Cerebellar cortex (tissue), 1 donor: Measurements from ENCODE around the gene BICD1.
"Not testable (repeated sequence)": the region's sequence is repeated elsewhere in the genome, so short reads cannot be mapped to it uniquely, and the experiment has no call there.

Experiments used
- DNase-seq: peaks from one replicate; pipeline ENCODE4 v3.0.0-alpha.2; 2015; ENCODE audit warnings: low spot score

The BICD1 gene

DNA sequence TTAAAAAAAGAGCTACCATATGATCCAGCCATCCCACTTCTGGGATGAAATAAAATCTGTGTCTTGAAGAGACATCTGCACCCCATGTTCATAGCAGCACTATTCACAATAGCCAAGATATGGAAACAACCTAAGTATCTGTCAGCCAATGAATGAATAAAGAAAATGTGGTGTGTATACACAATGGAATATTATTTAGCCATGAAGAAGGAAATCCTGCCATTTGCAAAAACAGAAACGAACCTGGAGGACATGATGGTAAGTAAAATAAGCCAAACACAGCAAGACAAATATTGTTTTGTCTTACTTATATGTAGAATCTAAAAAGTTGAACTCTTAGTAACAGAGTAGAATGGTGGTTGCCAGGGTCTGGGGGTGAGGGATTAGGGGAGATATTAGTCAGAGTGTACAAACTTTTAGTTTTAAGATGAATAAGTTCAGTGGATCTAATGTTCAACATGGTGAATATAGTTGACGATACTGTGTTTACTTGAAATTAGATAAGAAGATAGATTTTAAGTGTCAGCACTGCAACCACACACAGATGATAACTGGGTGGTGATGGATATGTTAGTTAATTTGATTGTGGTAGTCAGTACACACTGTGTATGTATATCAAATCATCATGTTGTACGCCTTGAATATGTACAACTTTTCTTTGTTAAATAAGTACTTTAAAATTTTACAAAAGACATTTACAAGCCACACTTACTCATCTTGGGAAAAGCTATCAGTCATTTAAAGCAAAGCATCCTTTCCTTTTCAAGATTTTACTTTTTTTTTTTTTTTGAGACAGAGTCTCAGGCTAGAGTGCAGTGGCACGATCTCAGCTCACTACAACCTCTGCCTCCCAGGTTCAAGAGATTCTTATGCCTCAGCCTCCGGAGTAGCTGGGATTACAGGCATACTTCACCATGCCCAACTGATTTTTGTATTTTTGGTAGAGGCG is 89.9 kb downstream of the BICD1 start:
- DNase-seq = no peak

DNA sequence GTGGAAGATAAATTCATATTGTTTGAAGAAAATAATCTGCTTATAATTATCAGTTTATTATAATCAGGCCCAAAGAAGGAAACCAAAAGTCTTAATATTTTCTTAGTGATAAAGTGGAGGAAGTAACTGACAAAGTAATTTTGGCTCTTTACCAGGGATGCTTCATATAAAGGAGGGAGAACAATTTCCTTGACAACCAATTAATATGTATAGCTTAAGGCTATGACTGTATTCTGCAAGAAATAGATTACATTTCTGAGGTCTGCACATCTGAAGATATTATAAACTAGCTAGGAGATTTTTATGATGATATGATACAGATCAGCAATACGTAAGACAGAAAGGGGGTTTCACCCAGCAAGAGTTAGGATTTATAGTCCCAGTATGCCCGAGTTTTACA is 90.8 kb downstream of the BICD1 start:
- DNase-seq = no peak

DNA sequence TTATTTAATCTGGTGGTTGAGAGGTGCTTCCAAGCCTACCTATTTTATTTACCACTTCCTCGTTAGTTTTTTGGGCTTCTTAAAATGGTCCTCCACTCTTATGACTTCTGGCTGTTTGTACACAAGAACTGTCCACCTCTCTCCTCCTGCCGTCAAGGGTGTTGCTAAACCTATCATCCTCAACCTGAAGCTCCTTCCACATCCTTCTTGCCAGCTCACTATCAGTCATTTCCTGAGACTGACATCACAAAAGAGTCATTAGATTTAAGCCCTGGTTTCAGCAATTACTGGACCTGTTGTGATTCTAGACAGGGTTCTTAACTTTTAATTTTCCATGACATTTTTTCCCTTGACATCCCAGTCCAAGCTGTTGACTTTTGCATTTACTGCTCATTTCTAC is 91.9 kb downstream of the BICD1 start:
- no peak for DNase-seq

DNA sequence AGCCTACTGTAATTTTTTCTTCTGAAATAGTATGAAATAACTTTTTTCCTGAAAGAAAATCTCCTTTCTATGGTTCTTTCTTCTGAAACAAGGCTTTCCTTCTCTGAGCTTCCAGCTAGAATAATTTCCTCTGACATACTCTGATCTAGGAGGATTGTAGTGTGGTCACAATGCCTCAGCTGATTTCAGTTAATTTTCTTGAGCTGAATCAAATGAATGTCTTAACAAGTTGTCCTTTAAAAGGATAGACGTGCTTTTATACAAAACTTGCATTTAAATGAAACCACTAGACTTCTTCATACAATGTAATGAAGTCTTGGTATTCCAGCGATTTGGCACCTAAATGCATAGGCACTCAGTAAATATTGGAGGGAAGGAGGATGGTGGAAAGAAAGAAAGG is 94.4 kb downstream of the BICD1 start:
- DNase-seq = no peak

DNA sequence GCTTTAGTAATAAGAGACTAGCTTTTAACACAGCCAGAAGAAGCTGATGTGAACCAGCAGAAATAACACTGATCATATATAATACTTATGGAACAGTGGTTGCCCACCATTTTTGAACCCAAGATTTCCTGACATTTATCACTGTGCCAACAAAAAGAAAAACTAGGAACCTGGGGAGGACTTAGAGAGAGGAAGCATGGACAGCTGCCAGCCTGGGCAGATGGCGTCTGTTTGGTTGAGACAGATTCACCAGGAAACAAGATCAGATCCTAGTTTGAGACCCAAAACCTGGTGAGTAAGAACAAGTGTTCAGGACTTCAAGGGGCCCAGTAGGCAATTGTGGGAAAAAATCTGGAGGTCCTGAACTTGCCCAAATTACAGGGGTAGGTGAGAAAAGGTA is 95.3 kb downstream of the BICD1 start:
- DNase-seq = peak; percentile 95

DNA sequence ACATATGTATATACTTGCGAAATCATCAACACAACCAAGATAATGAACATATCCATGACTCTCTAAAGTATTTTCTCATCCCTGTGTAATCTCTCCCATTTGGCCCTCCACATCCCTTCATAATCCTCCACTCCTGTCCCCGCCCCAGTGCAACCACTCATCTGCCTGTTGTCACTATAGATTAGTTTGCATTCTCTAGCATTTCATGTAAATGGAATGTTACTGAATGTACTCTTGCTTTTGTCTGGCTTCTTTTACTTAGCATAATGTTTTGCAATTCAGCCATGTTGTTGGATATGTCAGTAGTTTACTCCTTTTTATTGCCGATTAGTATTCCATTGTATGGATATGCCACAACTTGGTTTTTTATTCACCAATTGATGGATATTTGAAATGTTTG is 99.1 kb downstream of the BICD1 start:
- no peak for DNase-seq

DNA sequence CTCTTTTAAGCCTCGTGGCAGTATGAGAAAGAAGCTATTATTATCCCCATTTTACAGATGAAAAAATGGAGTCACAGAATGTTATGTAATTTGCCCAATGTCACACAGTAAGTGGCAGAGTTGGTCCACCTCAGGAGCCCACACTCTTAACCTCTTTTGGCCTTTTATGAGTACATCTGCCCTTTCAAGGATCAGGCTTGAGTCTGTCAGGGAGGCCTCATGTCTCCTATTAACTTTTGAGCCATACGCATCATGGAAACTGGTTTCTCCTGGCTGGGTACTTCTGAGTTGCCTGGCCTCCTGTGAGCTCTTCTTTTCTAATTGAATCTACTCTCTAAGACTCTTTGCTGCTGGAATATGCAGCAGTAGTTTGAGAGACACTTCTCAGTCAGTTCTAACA is 101.7 kb downstream of the BICD1 start:
- no peak for DNase-seq

DNA sequence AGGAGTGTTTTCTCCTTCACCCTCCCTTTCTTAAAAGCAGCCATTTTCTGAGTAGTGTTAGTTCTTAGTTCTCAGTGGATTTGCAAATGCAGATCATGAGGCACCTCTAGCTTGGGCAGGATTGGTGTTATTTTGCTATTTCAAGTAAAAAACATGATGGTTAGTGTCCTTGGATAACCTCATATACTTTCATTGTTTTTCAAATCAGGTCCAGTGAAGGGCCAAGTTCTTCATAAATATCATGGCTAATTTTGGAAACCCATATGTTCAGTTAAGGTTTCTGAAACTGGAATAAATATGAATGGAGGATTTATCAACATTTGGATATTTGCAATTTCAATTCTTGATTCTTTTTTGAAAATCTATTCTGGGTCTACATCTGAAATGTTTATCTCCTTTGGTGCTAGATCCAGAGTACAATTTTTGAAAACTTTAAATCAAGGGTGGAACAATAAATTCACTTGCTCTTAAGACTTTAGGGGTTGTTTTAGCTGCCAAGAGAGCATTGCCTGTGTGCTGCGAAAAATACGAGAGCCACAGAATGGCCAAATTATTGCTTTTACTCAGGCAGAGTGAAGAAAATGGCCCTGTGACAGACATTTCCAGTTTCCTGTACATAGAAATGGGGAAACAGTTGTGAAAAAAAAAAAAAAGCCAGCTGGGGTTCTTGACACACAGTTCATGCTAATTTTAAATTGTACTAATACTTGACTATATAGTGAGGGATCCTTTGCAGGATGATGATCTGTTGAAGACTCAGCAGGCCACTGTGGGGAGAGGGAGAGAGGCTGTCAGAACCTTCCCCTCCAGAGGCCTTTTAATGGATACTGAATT is 104.6 kb downstream of the BICD1 start:
- DNase-seq = peak; percentile 77

DNA sequence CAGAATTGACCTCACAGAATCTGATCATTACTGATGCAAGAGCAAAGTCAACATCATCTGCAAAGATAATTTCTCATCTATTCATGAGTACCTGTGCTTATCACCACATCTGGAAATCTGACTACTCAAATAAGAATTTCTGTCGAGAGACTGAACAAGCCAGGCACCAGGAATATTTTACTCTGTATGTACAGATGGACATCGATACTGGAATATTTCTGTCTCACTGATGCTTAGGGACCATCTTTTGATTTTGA is 105.2 kb downstream of the BICD1 start:
- DNase-seq = no peak

DNA sequence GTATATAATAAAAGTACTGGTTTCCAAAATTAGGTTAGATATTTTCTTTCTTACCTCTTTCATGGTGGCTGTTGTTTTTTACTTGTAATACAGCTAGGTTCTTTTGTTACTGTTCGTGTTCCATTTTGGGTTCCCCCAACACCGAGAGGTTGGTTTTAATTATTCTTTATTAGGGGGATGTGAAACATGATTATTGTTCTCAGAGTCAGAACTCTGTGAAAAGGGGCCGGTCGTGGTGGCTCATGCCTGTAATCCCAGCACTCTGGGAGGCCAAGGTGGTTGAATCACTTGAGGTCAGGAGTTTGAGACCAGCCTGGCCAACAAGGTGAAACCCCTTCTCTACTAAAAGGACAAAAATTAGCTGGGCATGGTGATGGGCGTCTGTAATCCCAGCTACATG is 108.1 kb downstream of the BICD1 start:
- no peak for DNase-seq

DNA sequence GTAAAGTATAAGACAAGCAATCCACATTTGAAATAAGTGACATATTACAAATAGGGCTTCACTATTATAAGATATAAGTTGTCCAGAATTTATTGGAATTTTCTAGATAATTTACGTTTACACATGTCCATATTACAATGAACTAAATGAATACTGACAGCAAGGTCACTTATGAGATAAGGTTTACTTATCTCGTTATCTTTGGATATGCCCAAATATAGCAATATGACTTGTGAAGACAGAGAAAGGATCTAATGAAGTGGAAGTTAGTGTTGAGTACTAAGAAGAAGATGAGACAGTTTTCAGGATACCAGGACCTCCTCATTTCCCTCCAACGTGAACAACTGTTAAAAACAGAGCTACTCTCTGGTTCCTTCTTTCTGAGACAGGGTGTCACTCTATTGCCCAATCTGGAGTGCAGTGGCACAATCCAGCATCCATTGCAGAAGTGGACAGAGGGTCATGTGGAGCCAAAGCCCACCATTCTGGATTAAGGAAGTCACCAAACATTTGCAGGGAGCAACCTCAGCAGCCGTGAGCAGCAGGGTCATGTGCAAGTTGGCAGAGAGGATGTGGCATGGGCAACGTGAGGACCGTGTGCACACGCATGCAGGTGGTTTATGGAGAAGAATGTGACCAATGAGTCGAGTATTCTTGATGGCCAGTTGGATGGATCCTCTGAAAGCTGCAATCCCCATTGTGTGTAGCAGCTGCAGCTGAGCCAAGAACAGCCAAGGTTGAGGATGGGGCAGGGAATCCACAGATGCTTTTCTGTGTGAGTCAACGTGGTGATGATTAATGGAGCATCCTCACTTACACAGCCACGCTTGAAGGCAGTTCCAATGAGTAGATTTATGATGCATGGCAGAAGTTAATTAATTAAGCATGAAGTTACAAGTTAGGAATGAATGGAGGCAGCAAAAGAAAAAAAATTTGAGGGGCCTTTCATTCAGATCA is 111.0 kb downstream of the BICD1 start:
- DNase-seq = no peak

DNA sequence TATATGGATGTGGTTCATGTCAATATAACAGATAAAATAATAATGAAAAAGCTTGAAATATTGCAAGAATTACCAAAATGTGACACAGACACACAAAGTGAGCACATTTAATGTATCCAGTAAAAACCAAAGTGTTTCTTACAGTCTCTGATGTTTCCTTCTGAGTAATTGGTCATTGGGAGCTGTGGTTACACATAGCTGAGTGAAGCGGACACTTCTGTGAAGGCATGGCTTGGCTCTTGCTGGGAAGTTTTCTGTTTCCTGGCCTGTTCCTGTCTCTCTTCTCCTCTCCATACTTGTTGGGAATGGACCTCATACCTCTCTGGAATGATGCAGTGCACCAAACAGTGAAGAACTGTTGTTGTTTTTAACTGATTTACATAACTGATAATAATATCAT is 117.3 kb downstream of the BICD1 start:
- DNase-seq = no peak

DNA sequence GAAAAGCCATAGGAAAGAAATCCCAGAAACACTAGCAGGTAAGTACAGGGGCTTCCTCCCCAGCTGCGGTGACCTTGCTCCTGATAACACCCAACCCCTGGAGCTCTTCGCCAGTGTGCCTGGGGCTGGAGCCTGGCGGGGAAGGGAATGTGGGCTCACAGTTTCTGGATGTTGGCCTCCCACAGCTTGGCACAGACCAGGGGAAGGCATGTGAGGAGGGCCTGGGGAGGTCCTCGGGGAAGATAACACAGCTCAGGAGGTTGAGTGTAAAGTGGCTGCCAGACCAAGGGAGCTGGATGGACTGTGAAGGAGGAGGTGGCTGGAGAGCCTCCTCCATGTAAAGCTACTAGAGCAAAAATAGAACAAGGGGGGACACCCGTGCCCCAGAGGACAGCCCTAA is 120.1 kb downstream of the BICD1 start:
- no peak for DNase-seq

DNA sequence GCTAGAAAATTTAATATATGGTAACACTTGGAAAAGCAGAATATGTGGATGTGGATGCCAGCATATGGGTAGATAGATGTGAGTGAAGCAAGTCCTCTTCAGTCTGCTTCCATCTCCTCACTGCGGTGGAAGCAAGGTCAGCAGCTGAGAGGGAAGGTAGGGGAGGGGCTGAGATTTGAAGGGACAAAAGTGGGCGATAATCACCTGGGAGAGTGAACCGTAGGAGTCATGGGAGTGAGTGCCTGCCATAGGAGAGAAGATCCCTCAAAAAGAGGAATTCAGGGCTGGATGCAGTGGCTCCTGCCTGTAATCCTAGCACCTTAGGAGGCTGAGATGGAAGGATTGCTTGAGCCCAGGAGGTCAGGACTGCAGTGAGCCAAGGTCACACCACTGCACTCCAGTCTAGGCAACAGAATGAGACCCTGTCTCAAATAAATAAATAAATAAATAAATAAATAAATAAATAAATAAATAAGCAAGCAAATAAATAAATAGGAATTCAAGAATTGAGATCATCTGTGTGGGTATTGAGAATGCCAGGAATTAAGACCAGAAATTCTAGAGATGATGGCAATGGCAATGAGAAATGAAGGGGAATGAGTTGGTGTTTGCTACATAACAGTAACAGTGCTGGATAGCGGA is 123.4 kb downstream of the BICD1 start:
- no peak for DNase-seq

DNA sequence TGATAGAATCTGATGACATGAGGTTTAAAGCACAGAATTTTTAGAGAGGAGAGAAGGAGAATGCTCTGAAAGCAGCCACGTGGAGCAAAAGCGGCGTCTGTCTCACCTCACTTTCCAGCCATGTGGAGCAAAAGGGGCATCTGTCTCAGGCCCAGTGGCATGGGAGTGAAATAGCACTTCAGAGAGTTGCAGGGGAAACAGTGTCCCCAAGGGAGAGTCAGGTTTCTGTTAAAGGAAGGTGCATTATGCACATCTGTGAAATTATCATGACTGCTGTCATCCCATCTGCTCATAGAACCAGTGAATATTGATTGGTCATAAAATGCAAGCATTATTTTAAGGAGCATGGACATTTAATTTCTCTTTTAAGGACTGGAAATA is 124.0 kb downstream of the BICD1 start:
- no peak for DNase-seq

DNA sequence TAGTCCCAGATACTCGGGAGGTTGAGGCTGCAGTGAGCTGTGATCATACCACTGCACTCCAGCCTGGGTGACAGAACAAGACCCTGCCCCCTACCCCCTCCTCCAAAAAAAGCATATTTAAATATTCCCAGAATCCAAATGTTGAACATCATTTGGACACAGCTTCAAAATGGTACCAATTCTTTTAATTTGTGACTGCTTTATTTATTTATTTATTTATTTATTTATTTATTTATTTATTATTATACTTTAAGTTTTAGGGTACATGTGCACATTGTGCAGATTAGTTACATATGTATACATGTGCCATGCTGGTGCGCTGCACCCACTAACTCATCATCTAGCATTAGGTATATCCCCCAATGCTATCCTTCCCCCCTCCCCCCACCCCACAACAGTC is 124.7 kb downstream of the BICD1 start:
- not testable (repeated sequence) for DNase-seq

DNA sequence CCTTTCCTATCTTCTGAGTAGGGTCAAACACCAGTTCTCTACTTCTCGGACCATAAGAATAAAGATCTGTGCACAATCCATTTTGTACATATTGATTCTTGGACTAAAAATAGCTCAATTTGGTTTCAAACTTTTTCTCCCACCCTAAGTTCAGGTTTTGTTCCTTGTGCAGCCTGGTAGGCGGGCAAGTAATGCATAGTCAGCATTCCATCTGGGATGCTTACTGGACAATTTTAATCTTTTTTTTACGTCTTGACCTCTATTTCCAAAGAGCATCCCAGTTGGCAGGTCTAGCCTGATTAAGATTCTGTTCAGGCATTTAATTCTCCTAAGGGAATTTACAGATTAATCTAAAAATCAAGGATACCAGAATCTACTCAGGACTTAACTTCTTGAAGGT is 126.9 kb downstream of the BICD1 start:
- DNase-seq = no peak

DNA sequence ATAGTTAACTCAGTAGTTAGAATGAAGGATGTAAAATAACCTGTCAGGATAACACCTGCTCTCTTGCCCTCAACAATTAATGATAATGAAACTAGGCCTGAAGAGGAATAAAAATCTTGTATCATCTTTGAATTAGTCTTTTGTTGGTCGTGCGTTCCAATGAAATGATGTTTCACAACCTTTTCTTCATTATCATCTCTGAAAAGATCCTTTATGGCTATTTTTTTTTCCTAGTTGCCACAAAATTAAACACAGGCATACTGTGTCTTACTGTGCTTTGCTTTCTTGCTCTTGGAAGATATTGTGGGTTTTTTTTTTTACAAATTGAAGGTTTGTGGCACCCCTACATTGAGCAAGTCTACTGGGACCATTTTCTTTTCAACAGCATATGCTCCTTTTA is 128.6 kb downstream of the BICD1 start:
- DNase-seq = no peak

DNA sequence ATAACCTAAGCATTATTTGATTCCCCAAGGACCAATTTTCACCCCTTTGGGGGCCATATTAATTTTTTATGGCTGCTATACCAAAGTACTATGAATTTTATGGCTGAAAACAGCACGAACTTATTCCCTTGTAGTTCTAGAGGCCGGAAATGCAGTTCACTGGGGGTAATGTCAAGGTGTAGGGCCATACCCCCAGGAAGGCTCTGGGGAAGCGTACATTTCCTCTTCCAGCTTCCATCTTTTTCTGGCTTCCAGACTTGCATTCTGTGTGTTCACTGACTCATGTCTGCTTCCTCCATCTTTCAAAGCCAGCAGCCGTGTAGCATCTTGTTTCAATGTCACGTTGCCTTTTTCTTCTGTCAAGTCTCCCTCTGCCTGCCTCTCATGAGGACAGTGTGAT is 133.5 kb downstream of the BICD1 start:
- no peak for DNase-seq

DNA sequence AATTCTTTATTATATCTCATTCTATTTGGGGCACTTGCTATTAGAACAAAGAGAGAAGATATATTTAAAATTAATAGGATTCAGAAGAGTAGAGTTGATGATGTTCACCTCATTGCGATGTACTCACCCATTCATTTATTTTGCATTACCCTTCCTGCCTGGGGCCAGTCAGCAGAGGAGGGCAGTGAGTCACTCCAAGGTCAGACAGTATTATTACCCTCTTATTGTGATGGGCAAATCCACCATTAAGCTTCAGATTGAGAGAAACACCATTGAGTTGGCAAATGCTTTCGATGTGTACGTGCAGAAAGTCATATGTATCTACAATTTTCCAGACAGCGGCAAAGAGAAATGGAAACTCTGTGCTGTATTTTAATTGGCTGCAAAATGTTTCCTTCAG is 134.2 kb downstream of the BICD1 start:
- DNase-seq = no peak

DNA sequence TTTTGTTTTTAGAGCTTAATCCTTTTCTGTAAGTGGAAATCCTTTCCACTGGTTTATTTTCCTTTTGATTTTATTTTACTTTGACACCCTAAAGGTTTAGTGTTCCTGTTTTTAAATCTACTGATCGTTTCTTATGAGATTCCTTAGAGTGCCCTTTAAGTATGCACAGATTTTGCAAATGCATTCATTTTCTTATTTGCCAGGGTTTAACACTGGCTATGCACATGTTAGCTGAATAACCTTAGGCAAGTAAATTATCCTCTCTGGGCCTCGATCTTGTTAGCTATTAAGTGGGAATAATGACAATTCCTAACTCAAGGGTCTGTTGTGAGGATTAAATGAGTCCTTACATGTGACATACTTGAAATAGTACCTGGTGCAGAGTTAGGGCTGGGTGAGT is 136.0 kb downstream of the BICD1 start:
- DNase-seq = no peak
